K562 (cell line): ENCODE results near the gene OXA1L. TPM values are rescaled to one million over a fixed set of nuclear protein-coding genes. Genes with fewer than 3 reads are reported as not detected.
"Not testable (repeated sequence)": the region's sequence is repeated elsewhere in the genome, so short reads cannot be mapped to it uniquely, and the experiment has no call there.

Experiments used
- ATAC-seq: fragments of 200-7000 bp; cut with Tn5 transposase; 3 replicates; pipeline ENCODE4 v1.9.1; 2020; ENCODE audit warnings: moderate library complexity
- BruUV-seq: library from RNA; stranded (reverse); fragments of 400-500 nt; replicated peaks from 2 replicates; lab custom pipeline; 2021; lab: Mats Ljungman, UMichigan
- CTCF ChIA-PET: fragments of 300-600 bp; formaldehyde crosslinking; extraction: SDS; loops from one replicate; lab custom pipeline; 2021; ENCODE audit warnings: low intra/inter-chr PET ratio; lab: Yijun Ruan, JAX
- POLR2A ChIA-PET: fragments of 300-600, 350-650 bp; sonication (Branson Sonifier 250); formaldehyde crosslinking; extraction: SDS; loops from one replicate; lab custom pipeline; 2021; ENCODE audit warnings: antibody characterized with exemption, inconsistent platforms; lab: Yijun Ruan, JAX
- DNase-seq, 4 experiments: peaks; one replicate each; pipeline versions ENCODE4 v3.0.0 to v3.0.0-alpha.2; 2011 to 2018; ENCODE audit warnings: low spot score in 3 of 4, mixed read lengths in 3 of 4; ENCODE audit errors: extremely low read depth in 1 of 4
- FAIRE-seq: peaks from 2 replicates; lab custom pipeline; 2011; peaks lifted over from hg19 to GRCh38; lab: Jason Lieb, UNC
- H2AFZ ChIP-seq: 2 replicates; pipeline ENCODE4 v1.6.0; 2011; ENCODE audit warnings: low read depth, low read length, control low read depth, inconsistent platforms
- H3K27ac ChIP-seq: fragments of 200-600 bp; 3 replicates; pipeline ENCODE4 v1.8.0; 2011; ENCODE audit warnings: low read depth, mild to moderate bottlenecking, control low read depth, inconsistent platforms, low read length, moderate library complexity, mixed read lengths; ENCODE audit errors: extremely low read depth
- H3K27me3 ChIP-seq, 2 experiments: fragments of 300-600 bp in 1 of 2; 2 replicates in 1 of 2; 3 replicates in 1 of 2; pipeline versions ENCODE4 v1.6.0 to v1.8.0; 2011; ENCODE audit warnings: inconsistent platforms in 2 of 2, low read length in 2 of 2, mild to moderate bottlenecking in 1 of 2, mixed read lengths in 1 of 2, moderate library complexity in 1 of 2; ENCODE audit not compliant: control insufficient read depth in 2 of 2, insufficient read depth in 2 of 2
- H3K36me3 ChIP-seq: fragments of 300-600 bp; 3 replicates; pipeline ENCODE4 v1.8.0; 2011; ENCODE audit warnings: mild to moderate bottlenecking, low read length, inconsistent platforms; ENCODE audit not compliant: control insufficient read depth, insufficient read depth
- H3K4me1 ChIP-seq, 2 experiments: fragments of 200-600 bp in 1 of 2; replicated peaks in 1 of 2; 2 replicates in 1 of 2; 3 replicates in 1 of 2; pipeline versions ENCODE4 v1.5.1 to v1.8.0; 2011; ENCODE audit warnings: inconsistent platforms in 2 of 2, low read length in 2 of 2, mild to moderate bottlenecking in 1 of 2, mixed read lengths in 1 of 2, moderate library complexity in 1 of 2; ENCODE audit not compliant: control insufficient read depth in 2 of 2, insufficient read depth in 2 of 2
- H3K4me2 ChIP-seq: 2 replicates; pipeline ENCODE4 v1.6.1; 2011; ENCODE audit warnings: low read length, control low read depth, inconsistent platforms, mixed read lengths; ENCODE audit not compliant: insufficient read depth
- H3K4me3 ChIP-seq: fragments of 200-600 bp; sonication (generic), shearing (Covaris generic); 2 replicates; pipeline ENCODE4 v1.5.1; 2016; ENCODE audit warnings: control low read depth, inconsistent platforms
- H3K79me2 ChIP-seq: fragments of 200-600 bp; 3 replicates; pipeline ENCODE4 v1.8.0; 2011; ENCODE audit warnings: low read length, inconsistent platforms; ENCODE audit not compliant: control insufficient read depth, insufficient read depth
- H3K9ac ChIP-seq, 2 experiments: 2 replicates each; pipeline versions ENCODE4 v1.6.0 to v1.6.1; 2011; ENCODE audit warnings: low read depth in 2 of 2, low read length in 2 of 2, control low read depth in 1 of 2, inconsistent platforms in 1 of 2, mild to moderate bottlenecking in 1 of 2, mixed read lengths in 1 of 2; ENCODE audit not compliant: insufficient read depth in 1 of 2
- H3K9me1 ChIP-seq: one replicate; pipeline ENCODE4 v1.6.0; 2011; ENCODE audit warnings: inconsistent platforms, mild to moderate bottlenecking, low read length, moderate library complexity; ENCODE audit not compliant: control insufficient read depth, insufficient read depth
- H3K9me3 ChIP-seq: replicated peaks from 2 replicates; pipeline ENCODE4 v1.5.1; 2011; ENCODE audit warnings: low read depth, low read length, inconsistent platforms; ENCODE audit not compliant: control insufficient read depth, insufficient read depth
- H4K20me1 ChIP-seq: replicated peaks from 2 replicates; pipeline ENCODE4 v1.6.1; 2011; ENCODE audit warnings: low read length, inconsistent platforms, mixed read lengths; ENCODE audit not compliant: control insufficient read depth, insufficient read depth
- EHMT2 ChIP-seq: fragments of 450-650 bp; IDR thresholded peaks from 2 replicates; pipeline ENCODE4 v1.6.1; 2018; ENCODE audit warnings: antibody characterized with exemption
- NBN ChIP-seq: fragments of 450-650 bp; IDR thresholded peaks from 2 replicates; pipeline ENCODE4 v1.6.1; 2016; ENCODE audit warnings: low read depth, mild to moderate bottlenecking
- PHTF2 ChIP-seq: fragments of 250-450 bp; sonication (Bioruptor Pico); IDR thresholded peaks from 2 replicates; pipeline ENCODE4 v1.5.0; 2021; ENCODE audit warnings: mild to moderate bottlenecking
- THRAP3 ChIP-seq: fragments of 450-650 bp; IDR thresholded peaks from 2 replicates; pipeline ENCODE4 v1.6.1; 2016; ENCODE audit warnings: mild to moderate bottlenecking, inconsistent platforms, borderline replicate concordance
- ZBED1 ChIP-seq: IDR thresholded peaks from 2 replicates; pipeline ENCODE4 v1.6.1; 2014
- ZNF75A ChIP-seq: fragments of 450-650 bp; formaldehyde crosslinking; IDR thresholded peaks from 2 replicates; pipeline ENCODE4 v1.4.0; 2020; ENCODE audit warnings: mild to moderate bottlenecking
- ZNF79 ChIP-seq: fragments of 250-450 bp; sonication (Bioruptor Pico); IDR thresholded peaks from 2 replicates; pipeline ENCODE4 v1.4.0; 2020; ENCODE audit warnings: low read depth, mild to moderate bottlenecking, moderate library complexity
- WGBS: fragments of 100-300 bp; shearing (Covaris generic); methylation state at CpG from one replicate; pipeline ENCODE4 v1.1.6; 2016; ENCODE audit warnings: low coverage, mixed read lengths; ENCODE audit not compliant: insufficient coverage; ENCODE audit errors: missing lambda C conversion rate; 5-methylcytosine and 5-hydroxymethylcytosine counted together
- in situ Hi-C: fragments of 300-500 bp; cut with MboI; formaldehyde crosslinking; loops from 4 replicates; pipeline ENCODE4 v1.15.0; 2018; ENCODE audit warnings: inconsistent platforms, mixed read lengths
- intact Hi-C: fragments of 100-400 bp; cut with micrococcal nuclease; formaldehyde crosslinking; loops from 2 replicates; pipeline ENCODE4 v1.14.2; 2022
- polyA plus RNA-seq, 8 experiments: library from polyadenylated mRNA; depleted of rRNA in 4 of 8; stranded (reverse) in 5 of 8; unstranded in 3 of 8; fragments of >200 nt; fragmentation: Nextera tagmentation in 2 of 8; fragmentation: Illumina TruSeq in 1 of 8; extraction: Ambion mirVana in 2 of 8; extraction: Trizol in 1 of 8; gene quantifications; 2 replicates each; pipeline versions ENCODE4 v1.2.1 to v1.2.3, GENCODE V29; 2011 to 2014; ENCODE audit warnings: inconsistent platforms in 1 of 8, missing spikeins in 1 of 8
- total RNA-seq, 7 experiments: library from RNA; depleted of rRNA in 6 of 7; stranded (reverse); fragments of >200 nt in 6 of 7; fragmentation: Illumina TruSeq in 2 of 7; extraction: Trizol in 2 of 7; gene quantifications; 2 replicates each; pipeline versions ENCODE4 v1.2.1 to v1.2.3, GENCODE V29; 2011 to 2021; ENCODE audit warnings: low replicate concordance in 1 of 7

The OXA1L gene
- total and polyA plus RNA-seq, 9 of the 15 experiments (the other 6 are each of a cell fraction or from before 2014, with no cell fraction given) = 100 to 204 (median 145) TPM

DNA sequence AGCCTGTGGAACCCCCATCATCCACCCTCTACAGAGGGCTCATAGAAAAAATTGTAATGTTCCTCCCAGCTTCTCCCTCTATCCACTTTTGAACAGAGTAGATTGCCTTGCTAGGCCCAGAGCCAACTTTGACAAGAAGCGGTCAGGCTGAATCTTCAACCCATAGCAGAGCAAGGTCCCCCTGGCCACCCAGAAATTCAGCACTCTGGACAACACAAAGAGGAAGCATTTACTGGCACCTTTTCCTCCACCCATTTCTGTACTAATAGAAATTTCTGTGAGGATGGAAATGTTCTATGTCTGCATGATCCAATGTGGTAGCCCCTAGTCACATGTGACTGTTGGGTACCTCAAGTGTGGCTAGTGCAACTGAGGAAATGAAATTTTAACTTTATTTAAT, 42.7 kb upstream of the OXA1L start (continued):
- TF ChIP-seq PHTF2 (CRISPR knock-in tag) = no peak
- peak; percentile 30; the same call in 1 of the 2 replicates for TF ChIP-seq EHMT2
- no peak for TF ChIP-seq THRAP3
- no peak for TF ChIP-seq ZNF79 (CRISPR knock-in tag)
- TF ChIP-seq ZNF75A (CRISPR knock-in tag) = no peak
- no peak for TF ChIP-seq NBN
- no peak for TF ChIP-seq ZBED1

DNA sequence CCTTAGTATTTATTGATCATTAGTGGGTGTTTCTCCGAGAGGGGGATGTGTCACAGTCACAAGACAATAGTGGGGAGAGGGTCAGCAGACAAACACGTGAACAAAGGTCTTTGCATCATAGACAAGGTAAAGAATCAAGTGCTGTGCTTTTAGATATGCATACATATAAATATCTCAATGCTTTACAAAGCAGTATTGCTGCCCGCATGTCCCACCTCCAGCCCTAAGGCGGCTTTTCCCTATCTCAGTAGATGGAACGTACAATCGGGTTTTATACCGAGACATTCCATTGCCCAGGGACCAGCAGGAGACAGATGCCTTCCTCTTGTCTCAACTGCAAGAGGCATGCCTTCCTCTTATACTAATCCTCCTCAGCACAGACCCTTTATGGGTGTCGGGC, 41.6 kb upstream of the OXA1L start:
- H3K9me1 ChIP-seq, H3K36me3 ChIP-seq, H3K27me3 ChIP-seq, POLR2A ChIA-PET, intact Hi-C loops, H3K27ac ChIP-seq, BruUV-seq, H3K9ac ChIP-seq, H3K9me3 ChIP-seq, ATAC-seq, CTCF ChIA-PET, H3K79me2 ChIP-seq, H3K4me2 ChIP-seq, H4K20me1 ChIP-seq, DNase-seq, FAIRE-seq, H3K4me3 ChIP-seq, H2AFZ ChIP-seq, in situ Hi-C loops: not testable (repeated sequence)
- peaks cover 10 to 13% of the 10 kb centered on the region in 2 experiments; a peak in 4 of 5 replicates for H3K4me1 ChIP-seq
- 32% methylated on average over 7 of the region's 8 CpGs for WGBS
